Measurements from ENCODE around the gene NT5C3B.
A peak's percentile ranks its signal among the peaks of the same experiment; 100 is the strongest.

Gene NT5C3B

DNA sequence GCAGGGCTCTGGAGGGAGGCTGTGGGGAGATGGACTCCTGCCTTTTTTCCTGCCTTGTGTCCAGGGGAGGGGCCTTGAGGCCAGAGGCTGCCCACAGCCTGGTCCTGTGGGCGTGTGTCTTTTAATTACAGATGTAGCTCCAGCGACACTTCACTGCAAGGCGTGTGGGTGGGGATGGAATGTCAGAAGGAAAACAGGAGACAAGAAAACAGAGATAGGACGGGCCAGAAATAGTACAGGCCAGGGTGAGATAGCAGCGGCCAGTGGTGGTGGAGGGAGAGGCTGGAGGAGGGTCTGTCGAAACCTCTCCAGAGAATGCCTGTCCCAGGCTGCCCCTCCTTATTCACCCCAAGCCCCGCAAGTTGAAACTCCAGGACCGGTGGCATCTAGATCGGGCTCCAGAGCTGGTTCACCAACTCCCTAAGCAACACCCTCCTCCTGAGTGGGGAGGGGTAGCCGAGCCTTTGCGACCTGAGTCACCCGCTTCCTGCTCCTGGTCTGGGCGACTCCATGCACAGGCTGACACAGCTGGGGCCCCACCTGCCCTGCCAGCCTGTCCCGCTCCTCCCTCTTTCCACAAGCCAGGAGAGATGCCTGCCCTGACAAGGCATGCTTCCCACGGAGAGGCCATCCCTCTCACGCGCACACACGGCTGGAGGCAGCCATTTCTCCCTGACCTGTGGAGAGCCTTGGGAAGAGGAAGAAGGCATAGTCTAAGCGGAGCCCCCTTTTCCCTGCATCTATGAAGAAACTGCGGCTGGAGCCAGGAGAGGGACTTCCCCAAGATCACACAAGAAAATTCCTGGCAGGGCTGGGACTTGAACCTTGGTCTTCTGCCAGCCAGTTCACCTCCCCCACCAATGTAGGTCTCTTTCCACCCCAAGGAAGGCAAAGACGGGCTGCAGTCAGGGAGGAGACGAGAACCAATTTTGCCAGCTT is 42.9 kb downstream of the NT5C3B start (continued):
- TF ChIP-seq ZNF133 (tag by site-specific recombination; IDR thresholded peaks at IDR 0.05) (no peak), PRDM10 (tag by site-specific recombination; IDR thresholded peaks at IDR 0.05) (peak; percentile 95), ZBTB20 (tag by site-specific recombination; IDR thresholded peaks at IDR 0.05) (peak; percentile 89), ZNF221 (tag by site-specific recombination; IDR thresholded peaks at IDR 0.05; ENCODE audit: borderline replicate concordance) (no peak), KLF1 (tag by site-specific recombination; IDR thresholded peaks at IDR 0.05) (peak; percentile 68; the same call in 1 of the 2 replicates), ZNF560 (tag by site-specific recombination; IDR thresholded peaks at IDR 0.05; ENCODE audit: borderline replicate concordance) (no peak), TRIM28 (IDR thresholded peaks at IDR 0.05; ENCODE audit: borderline replicate concordance, low read length) (peak; percentile 4; the same call in 1 of the 2 replicates), ZNF10 (tag by site-specific recombination; IDR thresholded peaks at IDR 0.05) (no peak), ZNF549 (tag by site-specific recombination; IDR thresholded peaks at IDR 0.05) (no peak), ZNF398 (tag by site-specific recombination; IDR thresholded peaks at IDR 0.05) (peak; percentile 66), ZFHX2 (tag by site-specific recombination; conservative IDR thresholded peaks at IDR 0.05) (peak; percentile 98), ZNF24 (tag by site-specific recombination; IDR thresholded peaks at IDR 0.05) (peak; percentile 26; the same call in 1 of the 2 replicates), ZNF488 (tag by site-specific recombination; IDR thresholded peaks at IDR 0.05) (no peak), SP7 (tag by site-specific recombination; IDR thresholded peaks at IDR 0.05) (peak; percentile 73), ZNF596 (tag by site-specific recombination; IDR thresholded peaks at IDR 0.05) (no peak), YY2 (tag by site-specific recombination; IDR thresholded peaks at IDR 0.05) (peak; percentile 62; the same call in 1 of the 2 replicates), IKZF3 (tag by site-specific recombination; IDR thresholded peaks at IDR 0.05) (peak; percentile 62), GLI2 (tag by site-specific recombination; IDR thresholded peaks at IDR 0.05; ENCODE audit: borderline replicate concordance, low read depth) (no peak), ZNF548 (tag by site-specific recombination; IDR thresholded peaks at IDR 0.05) (no peak), TSHZ1 (tag by site-specific recombination; IDR thresholded peaks at IDR 0.05; ENCODE audit: borderline replicate concordance) (no peak), ZIC2 (tag by site-specific recombination; IDR thresholded peaks at IDR 0.05) (peak; percentile 75), ZNF830 (tag by site-specific recombination; IDR thresholded peaks at IDR 0.05; ENCODE audit: low read depth) (no peak), ZSCAN23 (tag by site-specific recombination; IDR thresholded peaks at IDR 0.05) (no peak), ZNF654 (tag by site-specific recombination; IDR thresholded peaks at IDR 0.05; ENCODE audit: low read depth) (no peak), ZNF169 (tag by site-specific recombination; IDR thresholded peaks at IDR 0.05) (no peak), ZNF692 (tag by site-specific recombination; IDR thresholded peaks at IDR 0.05) (peak; percentile 96)
